HG02981 (cell line): ENCODE measurements around the gene POC1A.
"Not testable (repeated sequence)": the region's sequence is repeated elsewhere in the genome, so short reads cannot be mapped to it uniquely, and the experiment has no call there.

Experiments used
- ATAC-seq: cut with Tn5 transposase; IDR thresholded peaks from one replicate; pipeline ENCODE4 v1.9.1; 2021; ENCODE audit warnings: mild to moderate bottlenecking, moderate library complexity; ENCODE audit not compliant: unreplicated experiment

The POC1A gene

GRCh38 chr3:52036222-52036694, 118.0 kb downstream of the POC1A start:
- ATAC-seq, result no peak

- ATAC-seq, result no peak
These were observed 119.6 kb downstream of the POC1A start for GRCh38 chr3:52034651-52035050.

GRCh38 chr3:52034212-52034611, 120.0 kb downstream of the POC1A start:
- ATAC-seq, result no peak

GRCh38 chr3:52033748-52034147, 120.5 kb downstream of the POC1A start:
- ATAC-seq, result not testable (repeated sequence)

GRCh38 chr3:52032702-52033408, 121.4 kb downstream of the POC1A start:
- no peak for ATAC-seq

- no peak for ATAC-seq
These were observed 122.3 kb downstream of the POC1A start for GRCh38 chr3:52031896-52032295.

GRCh38 chr3:52030714-52031310, 123.4 kb downstream of the POC1A start:
- ATAC-seq, result no peak

GRCh38 chr3:52029535-52029934, 124.7 kb downstream of the POC1A start:
- no peak for ATAC-seq

- no peak for ATAC-seq
These were observed 125.2 kb downstream of the POC1A start for GRCh38 chr3:52029053-52029452.

GRCh38 chr3:52028572-52028971, 125.7 kb downstream of the POC1A start:
- ATAC-seq, result no peak

GRCh38 chr3:52026041-52026440, 128.2 kb downstream of the POC1A start:
- no peak for ATAC-seq

- ATAC-seq, result no peak
These were observed 128.8 kb downstream of the POC1A start for GRCh38 chr3:52025453-52025852.
